GM18873 (cell line): ENCODE measurements around the gene UBE2E1.
"Not testable (repeated sequence)": the region's sequence is repeated elsewhere in the genome, so short reads cannot be mapped to it uniquely, and the experiment has no call there.

Experiments
- ATAC-seq: cut with Tn5 transposase; IDR thresholded peaks from one replicate; pipeline ENCODE4 v1.9.1; 2021; ENCODE audit warnings: mild to moderate bottlenecking, moderate library complexity, moderate number of reproducible peaks; ENCODE audit not compliant: unreplicated experiment, low FRiP score

Gene UBE2E1

DNA sequence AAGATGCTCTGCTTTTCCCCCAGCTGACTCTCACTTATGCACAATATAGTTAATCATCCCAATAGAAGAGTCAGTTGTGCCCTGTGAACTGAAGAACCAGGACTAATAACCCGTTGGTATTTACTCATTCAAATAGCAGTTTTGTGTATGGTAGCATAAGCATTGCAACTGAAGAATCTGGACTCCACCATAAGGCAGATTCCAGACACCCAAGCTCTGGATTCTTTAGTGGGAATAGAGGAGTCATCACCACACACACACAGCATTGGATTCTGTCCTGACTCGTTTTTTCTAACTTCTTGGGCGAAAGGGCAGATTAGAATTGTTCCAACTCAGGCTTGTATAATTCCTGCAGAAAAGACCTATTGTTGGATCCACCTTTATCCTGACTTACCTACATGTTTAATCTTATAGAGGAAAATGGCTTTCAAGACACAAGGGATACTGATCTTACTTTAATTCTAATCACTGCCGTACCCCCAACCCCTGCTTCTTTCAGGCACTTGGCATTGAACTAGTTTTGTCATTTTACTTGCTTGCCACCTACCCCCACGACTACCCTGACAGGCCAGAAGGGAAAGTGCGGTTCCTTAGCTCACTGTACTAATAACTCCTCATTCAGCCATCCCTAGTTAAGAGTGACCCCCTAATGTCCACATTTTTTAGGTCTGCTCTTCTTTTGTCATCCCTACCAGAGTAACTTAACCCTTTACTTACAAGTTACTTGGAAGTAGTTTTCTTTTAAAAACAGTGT, 68.8 kb downstream of the UBE2E1 start:
- no peak for ATAC-seq

- ATAC-seq = no peak
Measured at GRCh38 chr3:23875113-23875725, 69.5 kb downstream of the UBE2E1 start.

- ATAC-seq = no peak
Measured at GRCh38 chr3:23876923-23877322, 71.2 kb downstream of the UBE2E1 start.

- ATAC-seq = no peak
Measured at GRCh38 chr3:23877329-23877980, 71.7 kb downstream of the UBE2E1 start.

- ATAC-seq = no peak
Measured at GRCh38 chr3:23879485-23879884, 73.7 kb downstream of the UBE2E1 start.

- no peak for ATAC-seq
Measured at GRCh38 chr3:23880703-23881339, 75.1 kb downstream of the UBE2E1 start.

DNA sequence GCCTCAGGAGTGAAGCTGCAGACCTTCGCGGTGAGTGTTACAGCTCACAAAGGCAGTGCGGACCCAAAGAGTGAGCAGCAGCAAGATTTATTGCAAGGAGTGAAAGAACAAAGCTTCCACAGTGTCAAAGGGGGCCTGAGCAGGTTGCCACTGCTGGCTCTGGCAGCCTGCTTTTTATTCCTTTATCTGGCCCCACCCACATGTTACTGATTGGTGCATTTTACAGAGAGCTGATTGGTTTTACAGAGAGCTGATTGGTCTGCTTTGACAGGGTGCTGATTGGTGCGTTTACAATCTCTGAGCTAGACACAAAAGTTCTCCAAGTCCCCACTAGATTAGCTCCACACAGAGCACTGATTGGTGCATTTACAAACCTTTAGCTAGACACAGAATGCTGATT, 76.2 kb downstream of the UBE2E1 start:
- ATAC-seq = not testable (repeated sequence)

- ATAC-seq = no peak
Measured at GRCh38 chr3:23882487-23882918, 76.7 kb downstream of the UBE2E1 start.

DNA sequence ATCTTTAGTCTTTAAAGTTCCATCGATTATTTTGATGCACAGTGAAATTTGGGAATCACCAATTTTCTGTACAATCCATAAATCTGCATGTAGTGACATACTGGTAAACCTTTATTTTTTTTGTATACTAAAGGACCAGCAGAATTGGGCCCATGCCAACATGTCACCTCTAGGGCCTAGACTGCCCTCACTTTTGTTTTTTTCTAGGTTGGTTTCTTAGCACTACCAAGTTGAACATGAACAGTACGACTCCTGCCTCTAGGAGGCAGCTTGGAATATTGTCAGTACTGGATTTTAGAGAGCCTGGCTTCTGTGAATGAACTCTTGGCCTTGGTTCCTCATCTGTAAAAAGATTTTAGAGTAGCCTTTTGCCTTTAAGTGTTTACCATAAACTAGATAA, 78.7 kb downstream of the UBE2E1 start:
- ATAC-seq = no peak

DNA sequence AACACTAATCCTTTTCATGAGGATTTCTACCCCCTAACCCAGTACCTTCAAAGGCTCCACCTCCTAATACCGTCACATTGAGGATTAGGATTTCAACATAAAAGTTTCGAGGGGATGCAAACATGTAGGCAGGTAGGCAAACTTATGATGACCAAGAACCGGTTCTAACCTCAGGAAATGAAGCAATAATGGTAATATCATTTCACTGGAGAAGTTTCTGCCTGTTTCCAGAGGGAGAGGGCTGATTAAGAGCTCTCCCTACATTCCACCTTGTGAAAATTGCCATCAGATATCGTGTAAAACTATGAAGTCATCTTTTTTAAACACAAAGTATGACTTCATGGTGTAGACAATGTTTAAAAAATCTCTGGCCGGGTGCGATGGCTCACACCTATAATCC, 79.5 kb downstream of the UBE2E1 start:
- no peak for ATAC-seq

DNA sequence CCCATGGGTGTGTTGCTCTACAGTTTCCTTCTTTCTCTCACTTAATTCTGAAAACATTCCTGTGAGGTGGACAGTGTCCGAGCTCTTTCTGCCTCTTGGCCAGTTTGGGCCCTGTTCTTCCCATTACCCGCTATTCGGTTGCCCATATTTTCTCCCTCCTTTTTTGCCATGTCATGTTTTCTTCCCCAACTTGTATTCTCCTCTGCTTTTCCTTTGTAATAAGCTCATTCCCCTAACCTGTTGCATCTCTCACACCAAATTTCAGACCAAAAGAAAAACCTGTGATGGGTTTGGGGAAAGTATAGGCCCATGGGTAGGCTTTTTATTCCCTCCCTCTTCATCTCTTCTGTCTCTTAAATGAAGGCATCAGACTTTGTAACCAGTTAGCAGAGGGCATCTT, 80.6 kb downstream of the UBE2E1 start:
- ATAC-seq = no peak

GRCh38 chr3:23888617-23889228, 83.0 kb downstream of the UBE2E1 start:
- no peak for ATAC-seq

GRCh38 chr3:23889386-23889785, 83.6 kb downstream of the UBE2E1 start:
- no peak for ATAC-seq

- no peak for ATAC-seq
Measured at GRCh38 chr3:23889950-23890349, 84.2 kb downstream of the UBE2E1 start.

- ATAC-seq = no peak
Measured at GRCh38 chr3:23894254-23895061, 88.7 kb downstream of the UBE2E1 start.

- ATAC-seq = no peak
Measured at GRCh38 chr3:23895181-23895580, 89.4 kb downstream of the UBE2E1 start.

DNA sequence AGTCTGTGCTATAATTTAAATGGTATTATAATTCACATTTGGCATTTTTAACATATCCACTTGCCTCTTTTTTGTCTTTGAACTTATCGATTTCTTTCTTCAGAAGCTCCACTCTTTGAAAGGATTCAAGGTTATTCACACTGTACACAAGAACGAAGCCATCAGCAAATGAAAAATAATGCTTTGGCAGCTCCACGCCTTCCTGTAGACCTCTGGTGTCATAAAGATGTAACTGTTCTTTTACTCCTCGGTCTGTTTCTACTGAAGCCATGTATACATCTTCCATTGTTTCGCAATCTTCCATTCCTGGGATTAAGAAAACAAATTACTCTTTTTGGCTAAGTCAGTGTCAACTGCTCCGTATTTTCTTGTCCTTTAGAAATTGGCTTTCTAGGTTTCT, 95.0 kb downstream of the UBE2E1 start:
- no peak for ATAC-seq

DNA sequence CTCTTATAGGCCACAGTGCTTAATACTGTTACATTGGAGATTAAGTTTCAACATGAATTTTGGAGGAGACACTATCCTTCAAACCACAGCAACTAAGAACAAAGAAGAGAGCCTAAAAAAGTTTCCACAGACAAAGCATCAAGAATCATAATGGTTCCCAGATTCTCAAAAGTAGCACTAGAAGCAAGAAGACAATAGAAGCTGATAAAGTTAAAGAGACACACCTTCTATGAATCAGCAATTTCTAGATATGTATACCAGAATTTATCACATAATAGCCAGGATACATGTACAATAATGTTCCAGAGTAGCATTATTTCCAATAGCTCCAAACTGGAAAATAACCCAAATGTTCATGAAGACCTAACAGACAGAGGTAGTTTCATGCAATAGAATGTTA, 98.8 kb downstream of the UBE2E1 start:
- ATAC-seq = no peak

- ATAC-seq = no peak
Measured at GRCh38 chr3:23909341-23909740, 103.6 kb downstream of the UBE2E1 start.

DNA sequence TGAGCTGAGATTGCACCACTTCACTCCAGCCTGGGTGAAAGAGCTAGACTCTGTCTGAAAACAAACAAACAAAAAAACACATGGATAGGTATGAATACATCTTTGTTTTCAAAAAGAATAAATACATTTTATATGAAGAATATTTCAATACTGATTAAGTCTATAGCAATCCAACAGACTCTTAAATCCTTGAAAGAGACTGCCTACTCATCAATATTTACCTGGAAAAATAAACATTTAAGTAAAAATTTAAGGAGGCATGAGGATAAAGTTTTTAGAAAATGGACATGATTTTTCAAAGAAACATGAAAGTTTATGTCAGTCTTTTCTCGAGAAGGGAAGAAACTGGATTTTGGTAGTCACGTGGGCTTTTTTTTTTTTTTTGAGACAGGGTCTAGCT, 105.6 kb downstream of the UBE2E1 start:
- ATAC-seq = no peak
